Stimulated activated CD4-positive, alpha-beta T cell treated with anti-CD3 and anti-CD28 coated beads, Interleukin-1b, Interleukin-23, amount 100 ng/mL, for 4 hours (primary cell): ENCODE results near the gene RTKN2.

Experiments
- DNase-seq, 2 donors: peaks; one replicate each; pipeline ENCODE4 v3.0.0-alpha.2; 2020; ENCODE audit warnings: low read depth in 2 of 2

The RTKN2 gene

DNA sequence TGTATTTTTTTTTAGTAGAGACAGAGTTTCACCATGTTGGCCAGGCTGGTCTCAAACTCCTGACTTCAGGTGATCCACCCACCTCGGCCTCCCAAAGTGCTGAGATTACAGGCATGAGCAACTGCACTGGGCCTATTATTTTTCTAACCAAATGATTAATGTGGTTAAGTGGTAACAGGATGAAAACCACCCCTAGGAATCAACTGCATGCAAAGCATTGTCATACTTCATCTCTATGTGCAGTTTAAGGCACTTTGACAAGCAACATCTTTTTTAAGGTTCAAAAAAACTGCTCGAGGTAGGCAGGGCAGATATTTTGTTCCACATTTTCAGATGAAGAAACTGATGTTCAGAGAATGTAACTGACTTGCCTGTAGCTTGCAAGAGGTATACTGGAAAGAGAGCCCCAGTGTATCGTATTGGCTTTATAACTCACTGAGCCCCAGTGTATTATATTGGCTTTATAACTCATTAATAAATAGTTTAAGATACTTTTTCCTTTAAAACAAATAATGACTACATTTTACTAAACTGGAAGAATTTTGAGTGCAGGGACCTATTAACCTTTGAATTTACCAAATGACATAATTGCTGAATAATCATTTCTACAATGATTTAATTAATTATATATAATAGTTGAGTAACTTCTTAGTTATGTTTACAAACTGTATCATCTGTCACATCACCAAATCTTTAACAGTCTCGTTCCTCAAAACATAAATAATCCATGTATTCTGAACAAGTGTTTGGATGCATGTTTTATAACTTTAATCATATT is 38.1 kb downstream of the RTKN2 start:
- DNase-seq: no peak

GRCh38 chr10:62225362-62225761 is 43.3 kb downstream of the RTKN2 start:
- no peak for DNase-seq

GRCh38 chr10:62224606-62225005 is 44.0 kb downstream of the RTKN2 start:
- DNase-seq: no peak

GRCh38 chr10:62217683-62218082 is 51.0 kb downstream of the RTKN2 start:
- DNase-seq: no peak

DNA sequence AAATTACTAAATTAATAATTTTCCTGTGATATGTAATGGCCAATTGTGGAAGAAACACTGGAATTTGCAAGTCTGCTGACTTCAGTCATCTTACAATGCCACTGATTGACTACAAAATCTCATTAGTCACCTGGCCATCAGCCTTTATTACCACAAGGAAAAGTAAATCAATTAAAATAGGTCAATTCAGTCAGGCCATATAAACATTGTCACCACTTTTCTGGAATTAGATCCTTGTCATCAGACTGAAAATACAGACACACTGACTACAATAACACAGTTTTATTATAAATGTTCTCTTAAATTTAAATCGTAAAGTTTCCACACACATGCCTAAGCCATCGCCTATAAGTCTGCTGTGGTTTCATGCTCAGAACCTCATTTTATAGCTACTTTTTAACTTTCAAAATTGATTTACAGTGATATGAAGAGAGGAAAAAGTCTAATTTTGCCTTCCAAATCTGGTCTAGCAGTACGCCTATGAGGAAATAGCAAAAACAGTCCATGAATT is 54.2 kb downstream of the RTKN2 start:
- DNase-seq: no peak

DNA sequence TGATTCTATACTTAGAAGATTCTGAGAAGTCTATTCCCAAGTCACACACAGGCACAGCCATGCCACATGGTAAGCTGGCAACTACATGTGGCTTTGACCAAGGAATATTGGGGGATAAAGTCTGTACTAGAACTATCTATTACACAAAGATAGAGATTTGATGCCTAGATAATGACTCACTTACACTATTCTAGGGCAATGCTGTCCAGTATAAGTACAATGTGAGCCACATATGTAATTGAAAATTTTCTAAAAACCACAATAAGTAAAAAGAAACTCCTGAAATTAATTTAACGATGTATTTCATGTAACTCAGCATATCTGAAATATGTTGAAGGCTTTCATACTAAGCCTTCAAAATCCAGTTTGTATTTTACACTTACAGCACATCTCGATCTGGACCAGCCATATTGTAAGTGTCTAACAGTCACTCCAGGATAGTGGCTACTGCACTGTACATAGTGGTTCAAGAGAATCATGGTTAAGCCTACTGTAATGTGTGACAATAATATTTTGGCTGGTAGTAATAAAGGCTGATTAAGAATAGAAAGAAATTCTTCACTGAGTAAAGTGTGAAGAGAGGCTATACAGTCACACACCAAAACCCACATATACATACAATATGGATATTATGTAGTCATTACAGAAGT is 62.8 kb downstream of the RTKN2 start:
- DNase-seq: no peak

DNA sequence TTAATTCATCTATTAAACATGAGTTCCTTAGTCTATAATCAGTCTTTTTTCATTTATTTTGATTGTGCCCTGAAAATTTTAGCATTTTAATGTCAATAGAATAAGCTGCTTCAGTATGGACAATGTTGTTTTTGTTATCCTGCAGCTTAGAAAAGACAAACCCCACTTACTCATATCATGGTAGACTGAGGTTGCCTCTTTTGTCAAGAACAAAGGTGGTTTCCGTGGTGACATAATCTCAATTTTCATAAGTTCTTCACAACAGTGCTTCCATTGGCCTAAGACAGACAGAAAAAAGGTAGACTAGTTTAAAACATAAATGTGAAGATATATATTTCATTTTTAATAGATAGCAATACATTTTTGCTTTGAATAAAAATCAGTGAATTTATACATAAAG is 69.1 kb downstream of the RTKN2 start:
- no peak for DNase-seq

DNA sequence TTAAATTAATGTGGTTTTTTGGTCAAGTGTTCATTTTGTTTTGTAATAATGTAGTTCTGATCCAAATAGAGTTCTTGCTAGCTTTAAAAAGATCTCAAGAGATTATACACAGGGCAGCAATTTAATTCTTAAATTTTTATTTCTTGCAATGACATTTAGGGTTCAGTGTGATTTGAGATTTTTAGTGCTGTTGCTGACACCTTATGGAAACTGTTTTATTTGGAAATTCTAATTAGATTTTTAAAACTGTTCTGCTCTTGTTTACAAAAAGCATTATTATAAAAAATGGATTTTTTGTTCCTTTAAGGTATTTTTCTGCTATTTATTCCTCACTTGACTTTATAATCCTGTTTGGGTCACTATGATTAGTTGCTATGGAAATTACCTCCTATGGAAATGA is 72.1 kb downstream of the RTKN2 start:
- no peak for DNase-seq

GRCh38 chr10:62195675-62195926 is 73.0 kb downstream of the RTKN2 start:
- DNase-seq: no peak

GRCh38 chr10:62194924-62195674 is 73.5 kb downstream of the RTKN2 start:
- no peak for DNase-seq

DNA sequence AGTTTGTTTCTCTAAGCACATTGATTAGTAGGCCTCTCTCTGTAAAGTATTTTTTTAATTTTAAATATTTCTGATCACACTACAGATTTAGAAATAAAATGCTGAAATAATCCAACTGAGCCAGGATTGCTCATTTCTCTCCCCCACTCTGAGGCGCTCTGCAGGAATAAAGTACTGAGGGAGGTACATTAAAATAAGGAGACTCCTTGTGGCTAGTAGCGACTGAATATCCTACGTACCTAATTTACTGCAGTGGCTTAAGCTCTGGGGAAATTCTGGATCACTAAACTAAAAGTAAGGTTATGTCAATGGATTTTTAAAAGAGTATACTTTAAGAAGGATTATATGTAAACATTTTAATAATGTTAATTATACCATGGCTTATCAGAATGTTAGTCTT is 75.2 kb downstream of the RTKN2 start:
- DNase-seq: no peak

- DNase-seq: no peak
These were observed 79.5 kb downstream of the RTKN2 start for GRCh38 chr10:62189131-62189530.

GRCh38 chr10:62188021-62188616 is 80.5 kb downstream of the RTKN2 start:
- DNase-seq: no peak

DNA sequence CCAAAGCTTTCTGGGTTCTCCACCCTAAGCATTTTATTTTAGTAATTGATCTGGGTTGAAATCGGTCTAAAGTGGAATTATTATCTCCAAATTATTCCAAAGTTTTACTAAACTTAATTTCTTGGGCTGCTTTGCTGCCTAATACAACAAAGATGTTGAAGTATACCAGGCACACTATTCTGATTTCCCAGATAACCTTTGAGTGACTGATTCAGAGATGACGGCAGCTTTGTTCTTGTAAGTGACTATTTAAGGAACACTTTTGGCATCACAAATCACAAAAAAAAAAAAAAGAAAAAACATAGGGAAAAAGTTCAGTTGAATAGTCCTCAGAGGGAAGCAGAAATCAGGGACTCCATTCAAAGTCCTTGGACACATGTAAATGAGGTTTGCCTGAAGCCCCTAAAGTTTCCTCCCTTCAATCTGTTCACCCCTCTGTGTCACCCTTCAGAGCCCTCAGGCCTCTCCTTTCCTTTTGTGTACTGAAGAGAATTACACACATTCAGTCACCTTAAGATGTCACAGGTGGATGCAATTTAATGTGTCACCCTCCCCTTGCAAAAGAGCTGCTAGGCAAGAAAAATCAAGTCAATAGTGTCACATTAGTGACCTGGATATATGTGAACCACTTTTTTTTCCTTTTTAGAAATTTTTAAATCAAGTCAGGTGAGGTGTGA is 81.5 kb downstream of the RTKN2 start:
- DNase-seq: no peak

- no peak for DNase-seq
These were observed 82.5 kb downstream of the RTKN2 start for GRCh38 chr10:62185919-62186692.

GRCh38 chr10:62183857-62184795 is 84.5 kb downstream of the RTKN2 start:
- DNase-seq: no peak

DNA sequence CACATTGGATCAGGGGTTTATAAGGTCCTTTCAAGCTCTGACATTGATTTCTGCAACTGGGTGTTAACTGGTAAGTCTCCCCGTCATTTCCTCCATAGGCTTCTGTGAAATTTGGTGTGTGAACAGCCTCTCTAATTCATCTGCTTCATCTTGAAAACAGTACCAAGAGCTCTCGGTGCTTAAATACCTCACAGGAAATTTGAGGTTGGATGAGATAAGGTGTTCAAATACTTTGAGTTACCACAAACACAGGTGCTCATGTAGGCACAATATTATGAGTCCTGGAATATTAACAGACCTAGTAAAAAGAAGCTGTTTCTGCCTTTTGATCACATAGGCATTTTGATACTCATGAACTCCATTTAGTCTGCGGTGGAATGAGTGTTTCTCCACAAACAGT is 85.2 kb downstream of the RTKN2 start:
- DNase-seq: peak in 1 of 2 donors; percentile 50

GRCh38 chr10:62182595-62182994 is 86.0 kb downstream of the RTKN2 start:
- DNase-seq: no peak

DNA sequence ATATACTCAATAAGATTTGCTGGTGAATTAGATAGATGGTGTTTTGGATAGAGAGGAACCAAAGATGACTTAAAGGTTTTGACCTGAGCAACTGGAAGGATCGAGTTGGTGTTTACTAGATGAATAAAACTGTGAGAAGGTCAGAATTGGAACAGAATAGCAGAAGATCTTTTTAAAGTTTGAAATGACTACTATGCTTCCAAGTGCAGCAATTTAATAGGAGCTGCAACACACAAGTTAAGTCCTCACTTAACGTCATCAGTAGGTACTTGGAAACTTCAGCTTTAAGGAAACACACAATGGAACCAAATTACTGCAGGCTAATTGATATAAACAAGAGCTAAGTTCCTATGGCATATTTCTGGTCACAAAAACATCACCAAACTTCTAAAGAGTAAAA is 86.5 kb downstream of the RTKN2 start:
- no peak for DNase-seq

GRCh38 chr10:62180677-62181076 is 88.0 kb downstream of the RTKN2 start:
- DNase-seq: no peak
